ENCODE measurements around the gene BCR. TPM values are rescaled to one million over a fixed set of nuclear protein-coding genes. Genes with fewer than 3 reads are reported as not detected.

The BCR gene
- total and polyA plus RNA-seq, 2 of the 13 experiments (the other 11 are each of a cell fraction or from before 2014, with no cell fraction given): 19.9 to 33.6 TPM

GRCh38 chr22:23152238-23153114 is 27.8 kb upstream of the BCR start (continued):
- TF ChIP-seq ZNF784 (CRISPR knock-in tag; IDR thresholded peaks at IDR 0.05; ENCODE audit: borderline replicate concordance): no peak
- no peak for TF ChIP-seq USF2 (IDR thresholded peaks at IDR 0.05; ENCODE audit: low read depth, low read length)
- no peak for TF ChIP-seq USF2 (CRISPR knock-in tag; IDR thresholded peaks at IDR 0.05; ENCODE audit: borderline replicate concordance)
- no peak for TF ChIP-seq CBX1 (IDR thresholded peaks at IDR 0.05; ENCODE audit: low read depth)
- TF ChIP-seq BRD4 (CRISPR knock-in tag; IDR thresholded peaks at IDR 0.05): no peak; the same call in 1 of the 2 replicates
- 0 out of 2 replicates have a peak, but pooled peaks have one; percentile 43 for TF ChIP-seq UBTF (CRISPR knock-in tag; IDR thresholded peaks at IDR 0.05)
- no peak; the same call in 1 of the 2 replicates for TF ChIP-seq SOX5 (CRISPR knock-in tag; IDR thresholded peaks at IDR 0.05; ENCODE audit: borderline replicate concordance)
- TF ChIP-seq ZNF256 (CRISPR knock-in tag; conservative IDR thresholded peaks at IDR 0.05): no peak
- TF ChIP-seq ZNF607 (CRISPR knock-in tag; IDR thresholded peaks at IDR 0.05; ENCODE audit: borderline replicate concordance): no peak
- no peak for TF ChIP-seq ZNF3 (CRISPR knock-in tag; IDR thresholded peaks at IDR 0.05)
- no peak for TF ChIP-seq ZBTB8A (CRISPR knock-in tag; IDR thresholded peaks at IDR 0.05; ENCODE audit: borderline replicate concordance, low read depth)
- TF ChIP-seq CREB3 (CRISPR knock-in tag; IDR thresholded peaks at IDR 0.05): no peak
- TF ChIP-seq FOXP4 (CRISPR knock-in tag; IDR thresholded peaks at IDR 0.05): 0 out of 2 replicates have a peak, but pooled peaks have one; percentile 42
- no peak for TF ChIP-seq ZNF775 (CRISPR knock-in tag; IDR thresholded peaks at IDR 0.05; ENCODE audit: borderline replicate concordance)
- no peak for TF ChIP-seq FOXA1 (IDR thresholded peaks at IDR 0.05)
- peak; percentile 67 for TF ChIP-seq FOXA1 (CRISPR knock-in tag; IDR thresholded peaks at IDR 0.05)
- peak; percentile 70; the same call in 1 of the 2 replicates for TF ChIP-seq GATAD1 (CRISPR knock-in tag; IDR thresholded peaks at IDR 0.05)
